Measurements from ENCODE around the gene CPNE6. TPM values are rescaled to one million over a fixed set of nuclear protein-coding genes. Genes with fewer than 3 reads are reported as not detected.

CPNE6 gene
- total RNA-seq, 2 donors from 2014 or later: 1.3 to 2.4 TPM

GRCh38 chr14:24054324-24054641 is 17.1 kb upstream of the CPNE6 start:
- DNase-seq (ENCODE audit: low spot score): no peak

DNA sequence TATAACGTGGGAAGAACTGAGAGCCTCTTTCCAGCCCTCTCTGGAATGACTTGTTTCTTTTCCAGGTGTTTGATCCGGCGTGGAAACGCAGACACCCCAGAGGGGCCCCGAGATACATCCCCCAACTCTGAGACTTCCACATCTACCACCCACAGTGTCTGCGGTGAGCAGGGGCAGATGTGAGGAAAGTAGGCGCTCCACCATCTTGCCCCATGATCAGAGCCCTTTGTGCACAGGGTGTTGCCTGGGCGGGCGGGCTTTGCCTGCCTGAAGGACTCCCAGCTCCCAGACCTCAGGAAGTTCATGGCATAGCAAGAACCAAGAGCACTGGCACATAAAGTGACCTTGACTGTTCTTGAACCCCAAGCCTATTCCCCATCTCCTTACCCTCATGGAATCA is 16.7 kb upstream of the CPNE6 start:
- Histone ChIP-seq H3K4me3 (no peak overlapping the region), H3K27ac (no peak overlapping the region), H3K36me3 (no peaks in the 10 kb centered on the region), H3K9me3 (no peaks in the 10 kb centered on the region), H3K27me3 (replicated peaks; ENCODE audit: insufficient read depth) (no peaks in the 10 kb centered on the region), H3K4me1 (ENCODE audit: control insufficient read depth in 1 of 2, low read depth in 2 of 2) (peaks cover 8 to 14% of the 10 kb centered on the region in 2 donors)
- no peak for ATAC-seq (ENCODE audit: insufficient number of reproducible peaks, low FRiP score, low read depth)
- TF ChIP-seq, protein P1, sequence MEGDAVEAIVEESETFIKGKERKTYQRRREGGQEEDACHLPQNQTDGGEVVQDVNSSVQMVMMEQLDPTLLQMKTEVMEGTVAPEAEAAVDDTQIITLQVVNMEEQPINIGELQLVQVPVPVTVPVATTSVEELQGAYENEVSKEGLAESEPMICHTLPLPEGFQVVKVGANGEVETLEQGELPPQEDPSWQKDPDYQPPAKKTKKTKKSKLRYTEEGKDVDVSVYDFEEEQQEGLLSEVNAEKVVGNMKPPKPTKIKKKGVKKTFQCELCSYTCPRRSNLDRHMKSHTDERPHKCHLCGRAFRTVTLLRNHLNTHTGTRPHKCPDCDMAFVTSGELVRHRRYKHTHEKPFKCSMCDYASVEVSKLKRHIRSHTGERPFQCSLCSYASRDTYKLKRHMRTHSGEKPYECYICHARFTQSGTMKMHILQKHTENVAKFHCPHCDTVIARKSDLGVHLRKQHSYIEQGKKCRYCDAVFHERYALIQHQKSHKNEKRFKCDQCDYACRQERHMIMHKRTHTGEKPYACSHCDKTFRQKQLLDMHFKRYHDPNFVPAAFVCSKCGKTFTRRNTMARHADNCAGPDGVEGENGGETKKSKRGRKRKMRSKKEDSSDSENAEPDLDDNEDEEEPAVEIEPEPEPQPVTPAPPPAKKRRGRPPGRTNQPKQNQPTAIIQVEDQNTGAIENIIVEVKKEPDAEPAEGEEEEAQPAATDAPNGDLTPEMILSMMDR (IDR thresholded peaks at IDR 0.05): no peak
- no peak for DNase-seq (ENCODE audit: low spot score)

More at GRCh38 chr14:24054324-24054641, 17.1 kb upstream of the CPNE6 start:
- TF ChIP-seq, protein P1 (IDR thresholded peaks at IDR 0.05): no peak
- H3K36me3 ChIP-seq: no peaks in the 10 kb centered on the region
- H3K4me3 ChIP-seq: no peak overlapping the region
- no peaks in the 10 kb centered on the region for H3K9me3 ChIP-seq
- ATAC-seq (ENCODE audit: insufficient number of reproducible peaks, low FRiP score, low read depth): no peak
- peaks cover 8 to 14% of the 10 kb centered on the region in 2 donors for H3K4me1 ChIP-seq (ENCODE audit: control insufficient read depth in 1 of 2, low read depth in 2 of 2)
- no peaks in the 10 kb centered on the region for H3K27me3 ChIP-seq (replicated peaks; ENCODE audit: insufficient read depth)
- no peak overlapping the region for H3K27ac ChIP-seq

DNA sequence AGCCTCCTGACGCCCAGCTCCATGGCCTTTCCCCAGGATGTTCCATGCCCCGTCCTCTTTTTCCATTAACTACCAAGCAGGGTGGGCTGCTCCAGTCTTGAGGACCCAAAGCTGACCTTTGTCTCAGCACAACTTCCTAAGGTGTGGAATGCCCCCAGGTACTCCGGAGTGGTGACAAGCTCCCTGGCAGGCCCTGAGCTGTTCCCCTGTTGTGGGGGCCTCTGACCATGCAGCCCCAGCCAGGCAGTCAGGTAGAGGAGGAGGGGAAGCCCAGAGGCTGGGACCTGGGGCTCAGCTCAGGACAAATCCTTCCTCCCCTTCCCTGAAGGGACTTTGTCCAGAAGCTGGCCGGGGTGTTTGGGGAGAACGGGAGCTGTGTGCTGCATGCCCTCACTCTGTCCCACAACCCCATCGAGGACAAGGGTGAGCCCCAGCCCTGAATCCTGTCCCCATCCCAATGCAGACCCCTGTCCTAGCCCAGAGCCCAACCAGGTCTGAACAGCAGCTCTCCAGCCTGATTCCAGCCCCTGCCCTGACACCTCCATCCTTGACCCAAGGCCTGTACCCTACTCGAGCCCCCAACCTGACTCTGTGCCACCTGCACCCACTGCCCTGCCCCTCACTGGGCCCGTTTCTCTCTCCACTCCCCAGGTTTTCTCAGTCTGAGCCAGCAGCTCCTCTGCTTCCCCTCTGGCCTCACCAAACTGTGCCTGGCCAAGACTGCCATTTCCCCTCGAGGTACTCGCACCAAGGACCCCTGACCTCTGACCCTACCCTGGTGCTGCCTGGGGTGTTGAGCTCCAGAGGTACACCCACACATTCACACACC is 15.2 kb upstream of the CPNE6 start:
- no peak for DNase-seq (ENCODE audit: low spot score)

GRCh38 chr14:24056800-24057184 is 14.6 kb upstream of the CPNE6 start:
- DNase-seq (ENCODE audit: low spot score) (no peak), ATAC-seq (ENCODE audit: insufficient number of reproducible peaks, low FRiP score, low read depth) (no peak)

More for the DNA sequence above, 15.2 kb upstream of the CPNE6 start:
- TF ChIP-seq, protein P1 (IDR thresholded peaks at IDR 0.05): no peak
- H3K4me3 ChIP-seq: no peak overlapping the region
- H3K27me3 ChIP-seq (replicated peaks; ENCODE audit: insufficient read depth): no peaks in the 10 kb centered on the region
- no peak overlapping the region for H3K27ac ChIP-seq
- no peaks in the 10 kb centered on the region for H3K36me3 ChIP-seq
- H3K4me1 ChIP-seq (ENCODE audit: control insufficient read depth in 1 of 2, low read depth in 2 of 2): peaks cover 8 to 14% of the 10 kb centered on the region in 2 donors
- H3K9me3 ChIP-seq: no peaks in the 10 kb centered on the region
- no peak for ATAC-seq (ENCODE audit: insufficient number of reproducible peaks, low FRiP score, low read depth)

GRCh38 chr14:24057271-24057670 is 14.1 kb upstream of the CPNE6 start:
- H3K36me3 ChIP-seq: no peaks in the 10 kb centered on the region
- DNase-seq (ENCODE audit: low spot score) (no peak), ATAC-seq (ENCODE audit: insufficient number of reproducible peaks, low FRiP score, low read depth) (no peak)
- no peaks in the 10 kb centered on the region for H3K9me3 ChIP-seq
- H3K4me1 ChIP-seq (ENCODE audit: control insufficient read depth in 1 of 2, low read depth in 2 of 2): peaks cover 6% of the 10 kb centered on the region in 2 donors
- H3K27ac ChIP-seq: no peak overlapping the region
- no peak overlapping the region for H3K4me3 ChIP-seq
- H3K27me3 ChIP-seq (replicated peaks; ENCODE audit: insufficient read depth): no peaks in the 10 kb centered on the region
- TF ChIP-seq, protein P1 (IDR thresholded peaks at IDR 0.05): no peak

More at GRCh38 chr14:24056800-24057184, 14.6 kb upstream of the CPNE6 start:
- H3K4me1 ChIP-seq (ENCODE audit: control insufficient read depth in 1 of 2, low read depth in 2 of 2): peaks cover 8 to 11% of the 10 kb centered on the region in 2 donors
- no peaks in the 10 kb centered on the region for H3K36me3 ChIP-seq
- H3K9me3 ChIP-seq: no peaks in the 10 kb centered on the region
- H3K27me3 ChIP-seq (replicated peaks; ENCODE audit: insufficient read depth): no peaks in the 10 kb centered on the region
- TF ChIP-seq, protein P1 (IDR thresholded peaks at IDR 0.05): no peak
- H3K27ac ChIP-seq: no peak overlapping the region
- no peak overlapping the region for H3K4me3 ChIP-seq
